ENCODE results near the gene SLC9C1.

DNA sequence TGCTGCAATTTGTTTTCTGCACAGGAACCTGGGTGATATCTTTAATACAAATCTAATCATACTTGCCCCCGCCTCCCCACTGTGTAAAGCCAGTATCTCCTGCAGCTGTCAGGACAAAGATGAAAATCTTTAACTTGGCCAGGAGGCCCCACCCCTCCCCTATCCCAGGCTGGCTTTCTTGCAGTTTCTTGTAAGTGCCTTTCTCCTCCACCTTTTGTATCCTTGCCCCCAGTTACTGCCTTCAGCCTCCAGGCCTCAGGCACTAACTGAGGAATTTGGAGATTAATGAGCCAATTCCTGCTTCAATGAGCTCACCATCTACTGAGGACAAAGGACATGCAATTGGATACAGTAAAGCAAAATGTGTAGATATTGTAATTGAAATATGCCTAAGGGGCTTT is 167.5 kb downstream of the SLC9C1 start:
- TF ChIP-seq CTCF (IDR thresholded peaks at IDR 0.05) = no peak
- no peak for TF ChIP-seq POLR2A (IDR thresholded peaks at IDR 0.05)
